Lower leg skin (tissue), 4 donors: ENCODE data around the gene KRTAP5-7. TPM values are rescaled to one million over a fixed set of nuclear protein-coding genes. Genes with fewer than 3 reads are reported as not detected.
A peak's percentile ranks its signal among the peaks of the same experiment; 100 is the strongest.

Source experiments
- DNase-seq, 2 donors: peaks; one replicate each; pipeline ENCODE4 v3.0.0-alpha.2; 2019; ENCODE audit warnings: low spot score in 2 of 2
- H3K4me3 ChIP-seq: fragments of 200-600 bp; sonication (generic); 2 replicates; pipeline ENCODE4 v1.5.1; 2017; ENCODE audit warnings: mild to moderate bottlenecking, low read depth; ENCODE audit not compliant: poor library complexity, severe bottlenecking
- CTCF ChIP-seq, 3 donors: fragments of 450-650 bp; IDR thresholded peaks; one replicate each; pipeline ENCODE4 v1.5.1; 2016; ENCODE audit warnings: antibody characterized with exemption in 3 of 3, mild to moderate bottlenecking in 3 of 3, moderate library complexity in 2 of 3
- POLR2A ChIP-seq, 2 donors: fragments of 450-650 bp; IDR thresholded peaks; one replicate each; pipeline ENCODE4 v1.6.1; 2016 to 2017; ENCODE audit warnings: antibody characterized with exemption in 2 of 2, mild to moderate bottlenecking in 1 of 2, moderate library complexity in 1 of 2
- WGBS, 2 donors: methylation state at CpG; one replicate each; pipeline ENCODE4 v1.1.5; 2018; 5-methylcytosine and 5-hydroxymethylcytosine counted together
- intact Hi-C: fragments of 100-400 bp; cut with DNase I; formaldehyde crosslinking; loops from one replicate; pipeline ENCODE4 v1.15.0; 2023; ENCODE audit warnings: low total_unique reads
- total RNA-seq, 4 donors: library from RNA; depleted of rRNA; stranded (reverse); fragments of >200 nt; gene quantifications; one replicate each; pipeline ENCODE4 v1.1.0, GENCODE V29; 2016

KRTAP5-7 gene
- total RNA-seq, 4 donors from 2014 or later = 5.4 TPM; not detected in 3

- H3K4me3 ChIP-seq = no peak overlapping the region
- intact Hi-C loops = no loop called here
- no peak for TF ChIP-seq POLR2A (IDR thresholded peaks at IDR 0.05)
- DNase-seq = peak in 1 of 2 donors; percentile 64
- WGBS, 2 donors = 94 to 98% methylated on average over 17 to 19 of the region's 19 CpGs
Observed at GRCh38 chr11:71491531-71491930, 35.5 kb upstream of the KRTAP5-7 start.

GRCh38 chr11:71491940-71492339 lies 35.1 kb upstream of the KRTAP5-7 start:
- H3K4me3 ChIP-seq = no peak overlapping the region
- WGBS, 2 donors = 89 to 92% methylated on average over 9 of the region's 9 CpGs
- TF ChIP-seq POLR2A (IDR thresholded peaks at IDR 0.05) (no peak), CTCF (IDR thresholded peaks at IDR 0.05) (no peak)
- intact Hi-C loops = no loop called here
- peak in 1 of 2 donors; percentile 64 for DNase-seq

- DNase-seq = peak in 1 of 2 donors; percentile 66
- intact Hi-C loops = no loop called here
- H3K4me3 ChIP-seq = no peak overlapping the region
- TF ChIP-seq POLR2A (IDR thresholded peaks at IDR 0.05) = no peak
- no peak for TF ChIP-seq CTCF (IDR thresholded peaks at IDR 0.05)
- 95 to 96% methylated on average over 19 to 20 of the region's 20 CpGs for WGBS, 2 donors
Observed at GRCh38 chr11:71495286-71496230, 31.5 kb upstream of the KRTAP5-7 start.

GRCh38 chr11:71496421-71496820 lies 30.6 kb upstream of the KRTAP5-7 start:
- TF ChIP-seq CTCF (IDR thresholded peaks at IDR 0.05) = no peak
- TF ChIP-seq POLR2A (IDR thresholded peaks at IDR 0.05) = no peak
- peak in 1 of 2 donors; percentile 39 for DNase-seq
- intact Hi-C loops = no loop called here
- WGBS, 2 donors = 97 to 100% methylated on average over 12 to 13 of the region's 13 CpGs
- H3K4me3 ChIP-seq = no peak overlapping the region

- intact Hi-C loops = no loop called here
- peak in 1 of 2 donors; percentile 70 for DNase-seq
- TF ChIP-seq POLR2A (IDR thresholded peaks at IDR 0.05) (no peak), CTCF (IDR thresholded peaks at IDR 0.05) (no peak)
- WGBS, 2 donors = 97 to 98% methylated on average over 18 to 19 of the region's 19 CpGs
- H3K4me3 ChIP-seq = no peak overlapping the region
Observed at GRCh38 chr11:71498091-71498490, 29.0 kb upstream of the KRTAP5-7 start.

- 83 to 86% methylated on average over 13 of the region's 13 CpGs for WGBS, 2 donors
- intact Hi-C loops = no loop called here
- DNase-seq = peak in 1 of 2 donors; percentile 52
- TF ChIP-seq POLR2A (IDR thresholded peaks at IDR 0.05) (no peak), CTCF (IDR thresholded peaks at IDR 0.05) (no peak)
- H3K4me3 ChIP-seq = no peak overlapping the region
Observed at GRCh38 chr11:71499125-71499524, 27.9 kb upstream of the KRTAP5-7 start.
